GM19397 (cell line): ENCODE data around the gene RAB1B.
"Not testable (repeated sequence)": the region's sequence is repeated elsewhere in the genome, so short reads cannot be mapped to it uniquely, and the experiment has no call there.

Source experiments
- ATAC-seq: cut with Tn5 transposase; IDR thresholded peaks from one replicate; pipeline ENCODE4 v1.9.1; 2021; ENCODE audit warnings: mild to moderate bottlenecking, moderate library complexity; ENCODE audit not compliant: unreplicated experiment

Gene RAB1B

GRCh38 chr11:66266378-66267038 is 1.9 kb upstream of the RAB1B start:
- ATAC-seq, result no peak

- ATAC-seq, result no peak
Measured at GRCh38 chr11:66267039-66267378, 1.4 kb upstream of the RAB1B start.

GRCh38 chr11:66267379-66268243 is 828 bp upstream of the RAB1B start:
- ATAC-seq, result peak; percentile 40

- no peak for ATAC-seq
Measured at GRCh38 chr11:66268952-66269905, 790 bp downstream of the RAB1B start.

- ATAC-seq, result no peak
Measured at GRCh38 chr11:66271816-66272215, 3.4 kb downstream of the RAB1B start.

GRCh38 chr11:66272596-66272995 is 4.2 kb downstream of the RAB1B start:
- ATAC-seq, result no peak

- ATAC-seq, result no peak
Measured at GRCh38 chr11:66274219-66274618, 5.8 kb downstream of the RAB1B start.

- ATAC-seq, result no peak
Measured at GRCh38 chr11:66275396-66275795, 7.0 kb downstream of the RAB1B start.

- no peak for ATAC-seq
Measured at GRCh38 chr11:66275984-66276612, 7.7 kb downstream of the RAB1B start.

- ATAC-seq, result not testable (repeated sequence)
Measured at GRCh38 chr11:66276619-66277018, 8.2 kb downstream of the RAB1B start.

- not testable (repeated sequence) for ATAC-seq
Measured at GRCh38 chr11:66277064-66277463, 8.6 kb downstream of the RAB1B start.

- no peak for ATAC-seq
Measured at GRCh38 chr11:66277471-66278362, 9.3 kb downstream of the RAB1B start, which contains the start of gene CNIH2. Gene CNIH2, plus strand, starts transcription at chr11:66278175. Its CDS starts 282 bp downstream, at chr11:66278457.

GRCh38 chr11:66278363-66279091 is 10.1 kb downstream of the RAB1B start:
- ATAC-seq, result no peak

GRCh38 chr11:66279092-66279734 is 10.8 kb downstream of the RAB1B start:
- ATAC-seq, result no peak

GRCh38 chr11:66280428-66280827 is 12.0 kb downstream of the RAB1B start:
- ATAC-seq, result no peak

- ATAC-seq, result no peak
Measured at GRCh38 chr11:66281001-66281400, 12.6 kb downstream of the RAB1B start.

- no peak for ATAC-seq
Measured at GRCh38 chr11:66281776-66282467, 13.5 kb downstream of the RAB1B start.
